Right lobe of liver (tissue), 4 donors: ENCODE data around the gene CCDC170.

ENCODE experiments used
- CTCF ChIP-seq, 4 donors: fragments of 200-600 bp in 3 of 4; fragments of 450-650 bp in 1 of 4; IDR thresholded peaks; one replicate each; pipeline versions ENCODE4 v1.5.1 to v1.8.0; 2016 to 2022; ENCODE audit warnings: antibody characterized with exemption in 4 of 4, mild to moderate bottlenecking in 2 of 4
- POLR2A ChIP-seq: fragments of 450-650 bp; IDR thresholded peaks from one replicate; pipeline ENCODE4 v1.6.1; 2017; ENCODE audit warnings: antibody characterized with exemption, mild to moderate bottlenecking
- donor health status: DM: no; HTN: no; CAD: no.
- donor health status: DM: no; HTN: no; CAD: no.
- donor health status: DM: no; HTN: yes; CAD: no.

- no peak for TF ChIP-seq POLR2A
- TF ChIP-seq CTCF (IDR thresholded peaks at IDR 0.05): no peak
Measured at GRCh38 chr6:151656392-151656791, 162.6 kb downstream of the CCDC170 start.
